K562 (cell line): ENCODE data around the gene C16orf95. TPM values are rescaled to one million over a fixed set of nuclear protein-coding genes. Genes with fewer than 3 reads are reported as not detected.

ENCODE experiments used
- ATAC-seq: fragments of 200-7000 bp; cut with Tn5 transposase; 3 replicates; pipeline ENCODE4 v1.9.1; 2020; ENCODE audit warnings: moderate library complexity
- BruUV-seq: library from RNA; stranded (reverse); fragments of 400-500 nt; replicated peaks from 2 replicates; lab custom pipeline; 2021; lab: Mats Ljungman, UMichigan
- CTCF ChIA-PET: fragments of 300-600 bp; formaldehyde crosslinking; extraction: SDS; loops from one replicate; lab custom pipeline; 2021; ENCODE audit warnings: low intra/inter-chr PET ratio; lab: Yijun Ruan, JAX
- POLR2A ChIA-PET: fragments of 300-600, 350-650 bp; sonication (Branson Sonifier 250); formaldehyde crosslinking; extraction: SDS; loops from one replicate; lab custom pipeline; 2021; ENCODE audit warnings: antibody characterized with exemption, inconsistent platforms; lab: Yijun Ruan, JAX
- DNase-seq, 4 experiments: peaks; one replicate each; pipeline versions ENCODE4 v3.0.0 to v3.0.0-alpha.2; 2011 to 2018; ENCODE audit warnings: low spot score in 3 of 4, mixed read lengths in 3 of 4; ENCODE audit errors: extremely low read depth in 1 of 4
- FAIRE-seq: peaks from 2 replicates; lab custom pipeline; 2011; peaks lifted over from hg19 to GRCh38; lab: Jason Lieb, UNC
- H2AFZ ChIP-seq: 2 replicates; pipeline ENCODE4 v1.6.0; 2011; ENCODE audit warnings: low read depth, low read length, control low read depth, inconsistent platforms
- H3K27ac ChIP-seq: fragments of 200-600 bp; 3 replicates; pipeline ENCODE4 v1.8.0; 2011; ENCODE audit warnings: low read depth, mild to moderate bottlenecking, control low read depth, inconsistent platforms, low read length, moderate library complexity, mixed read lengths; ENCODE audit errors: extremely low read depth
- H3K27me3 ChIP-seq, 2 experiments: fragments of 300-600 bp in 1 of 2; 2 replicates in 1 of 2; 3 replicates in 1 of 2; pipeline versions ENCODE4 v1.6.0 to v1.8.0; 2011; ENCODE audit warnings: inconsistent platforms in 2 of 2, low read length in 2 of 2, mild to moderate bottlenecking in 1 of 2, mixed read lengths in 1 of 2, moderate library complexity in 1 of 2; ENCODE audit not compliant: control insufficient read depth in 2 of 2, insufficient read depth in 2 of 2
- H3K36me3 ChIP-seq: fragments of 300-600 bp; 3 replicates; pipeline ENCODE4 v1.8.0; 2011; ENCODE audit warnings: mild to moderate bottlenecking, low read length, inconsistent platforms; ENCODE audit not compliant: control insufficient read depth, insufficient read depth
- H3K4me1 ChIP-seq, 2 experiments: fragments of 200-600 bp in 1 of 2; replicated peaks in 1 of 2; 2 replicates in 1 of 2; 3 replicates in 1 of 2; pipeline versions ENCODE4 v1.5.1 to v1.8.0; 2011; ENCODE audit warnings: inconsistent platforms in 2 of 2, low read length in 2 of 2, mild to moderate bottlenecking in 1 of 2, mixed read lengths in 1 of 2, moderate library complexity in 1 of 2; ENCODE audit not compliant: control insufficient read depth in 2 of 2, insufficient read depth in 2 of 2
- H3K4me2 ChIP-seq: 2 replicates; pipeline ENCODE4 v1.6.1; 2011; ENCODE audit warnings: low read length, control low read depth, inconsistent platforms, mixed read lengths; ENCODE audit not compliant: insufficient read depth
- H3K4me3 ChIP-seq: fragments of 200-600 bp; sonication (generic), shearing (Covaris generic); 2 replicates; pipeline ENCODE4 v1.5.1; 2016; ENCODE audit warnings: control low read depth, inconsistent platforms
- H3K79me2 ChIP-seq: fragments of 200-600 bp; 3 replicates; pipeline ENCODE4 v1.8.0; 2011; ENCODE audit warnings: low read length, inconsistent platforms; ENCODE audit not compliant: control insufficient read depth, insufficient read depth
- H3K9ac ChIP-seq, 2 experiments: 2 replicates each; pipeline versions ENCODE4 v1.6.0 to v1.6.1; 2011; ENCODE audit warnings: low read depth in 2 of 2, low read length in 2 of 2, control low read depth in 1 of 2, inconsistent platforms in 1 of 2, mild to moderate bottlenecking in 1 of 2, mixed read lengths in 1 of 2; ENCODE audit not compliant: insufficient read depth in 1 of 2
- H3K9me1 ChIP-seq: one replicate; pipeline ENCODE4 v1.6.0; 2011; ENCODE audit warnings: inconsistent platforms, mild to moderate bottlenecking, low read length, moderate library complexity; ENCODE audit not compliant: control insufficient read depth, insufficient read depth
- H3K9me3 ChIP-seq: replicated peaks from 2 replicates; pipeline ENCODE4 v1.5.1; 2011; ENCODE audit warnings: low read depth, low read length, inconsistent platforms; ENCODE audit not compliant: control insufficient read depth, insufficient read depth
- H4K20me1 ChIP-seq: replicated peaks from 2 replicates; pipeline ENCODE4 v1.6.1; 2011; ENCODE audit warnings: low read length, inconsistent platforms, mixed read lengths; ENCODE audit not compliant: control insufficient read depth, insufficient read depth
- FIP1L1 ChIP-seq: fragments of 200-400 bp; formaldehyde crosslinking; IDR thresholded peaks from 2 replicates; pipeline ENCODE4 v1.6.1; 2018; ENCODE audit warnings: mild to moderate bottlenecking, low read depth, low read length; ENCODE audit not compliant: poor library complexity, severe bottlenecking
- FOXO4 ChIP-seq: fragments of 450-650 bp; formaldehyde crosslinking; IDR thresholded peaks from 2 replicates; pipeline ENCODE4 v1.4.0; 2020; ENCODE audit warnings: mild to moderate bottlenecking, moderate library complexity
- HOXB6 ChIP-seq: fragments of 250-450 bp; sonication (Bioruptor Pico); IDR thresholded peaks from 2 replicates; pipeline ENCODE4 v1.5.1; 2022; ENCODE audit warnings: mild to moderate bottlenecking, borderline replicate concordance
- KAT2B ChIP-seq: IDR thresholded peaks from one replicate; pipeline ENCODE4 v1.6.1; 2012; ENCODE audit warnings: low read depth, mild to moderate bottlenecking, control low read depth, inconsistent platforms, low read length, moderate library complexity
- NFXL1 ChIP-seq: fragments of 450-650 bp; formaldehyde crosslinking; IDR thresholded peaks from 2 replicates; pipeline ENCODE4 v1.4.0; 2021; ENCODE audit warnings: mild to moderate bottlenecking
- TARDBP ChIP-seq: fragments of 450-650 bp; IDR thresholded peaks from 2 replicates; pipeline ENCODE4 v1.6.1; 2016
- ZNF316 ChIP-seq: fragments of 450-650 bp; IDR thresholded peaks from 2 replicates; pipeline ENCODE4 v1.6.1; 2016
- ZNF551 ChIP-seq: fragments of 250-450 bp; sonication (Bioruptor Pico); IDR thresholded peaks from 2 replicates; pipeline ENCODE4 v1.5.0; 2021; ENCODE audit warnings: mild to moderate bottlenecking, moderate library complexity
- WGBS: fragments of 100-300 bp; shearing (Covaris generic); methylation state at CpG from one replicate; pipeline ENCODE4 v1.1.6; 2016; ENCODE audit warnings: low coverage, mixed read lengths; ENCODE audit not compliant: insufficient coverage; ENCODE audit errors: missing lambda C conversion rate; 5-methylcytosine and 5-hydroxymethylcytosine counted together
- in situ Hi-C: fragments of 300-500 bp; cut with MboI; formaldehyde crosslinking; loops from 4 replicates; pipeline ENCODE4 v1.15.0; 2018; ENCODE audit warnings: inconsistent platforms, mixed read lengths
- intact Hi-C: fragments of 100-400 bp; cut with micrococcal nuclease; formaldehyde crosslinking; loops from 2 replicates; pipeline ENCODE4 v1.14.2; 2022
- polyA plus RNA-seq, 8 experiments: library from polyadenylated mRNA; depleted of rRNA in 4 of 8; stranded (reverse) in 5 of 8; unstranded in 3 of 8; fragments of >200 nt; fragmentation: Nextera tagmentation in 2 of 8; fragmentation: Illumina TruSeq in 1 of 8; extraction: Ambion mirVana in 2 of 8; extraction: Trizol in 1 of 8; gene quantifications; 2 replicates each; pipeline versions ENCODE4 v1.2.1 to v1.2.3, GENCODE V29; 2011 to 2014; ENCODE audit warnings: inconsistent platforms in 1 of 8, missing spikeins in 1 of 8
- total RNA-seq, 7 experiments: library from RNA; depleted of rRNA in 6 of 7; stranded (reverse); fragments of >200 nt in 6 of 7; fragmentation: Illumina TruSeq in 2 of 7; extraction: Trizol in 2 of 7; gene quantifications; 2 replicates each; pipeline versions ENCODE4 v1.2.1 to v1.2.3, GENCODE V29; 2011 to 2021; ENCODE audit warnings: low replicate concordance in 1 of 7

Gene C16orf95
- total and polyA plus RNA-seq, 9 of the 15 experiments (the other 6 are each of a cell fraction or from before 2014, with no cell fraction given): 6.5 to 20.5 (median 9.4) TPM

- Histone ChIP-seq H2AFZ (no peak overlapping the region), H3K79me2 (no peaks in the 10 kb centered on the region), H3K4me3 (no peak overlapping the region), H3K9ac (no peak overlapping the region), H3K36me3 (no peaks in the 10 kb centered on the region; the same call in 2 of the 3 replicates), H3K4me2 (no peak overlapping the region), H3K27me3 (no peaks in the 10 kb centered on the region; a peak in 1 of 5 replicates), H3K27ac (no peak overlapping the region), H3K9me1 (no peaks in the 10 kb centered on the region), H4K20me1 (no peaks in the 10 kb centered on the region), H3K4me1 (peaks cover 0 to 6% of the 10 kb centered on the region in 2 experiments; a peak in 2 of 5 replicates), H3K9me3 (no peaks in the 10 kb centered on the region)
- intact Hi-C loops: no loop called here
- in situ Hi-C loops: no loop called here
- no peak for TF ChIP-seq HOXB6 (CRISPR knock-in tag)
- TF ChIP-seq ZNF316: no peak
- TF ChIP-seq FOXO4 (CRISPR knock-in tag): no peak
- no peak for TF ChIP-seq TARDBP
- no peak for TF ChIP-seq NFXL1 (CRISPR knock-in tag)
- no peak for TF ChIP-seq FIP1L1
- TF ChIP-seq KAT2B: no peak
- TF ChIP-seq ZNF551 (CRISPR knock-in tag): no peak
- BruUV-seq: no TSS peak
- ATAC-seq (no peak), DNase-seq (no peak), FAIRE-seq (no peak)
- WGBS: 65% methylated on average over 10 of the region's 10 CpGs
- POLR2A ChIA-PET: no interaction called here
- CTCF ChIA-PET: no interaction called here
Observed at GRCh38 chr16:87254296-87254695, 62.9 kb downstream of the C16orf95 start.
